ENCODE results near the gene EPN2. TPM values are rescaled to one million over a fixed set of nuclear protein-coding genes. Genes with fewer than 3 reads are reported as not detected.
A peak's percentile ranks its signal among the peaks of the same experiment; 100 is the strongest.
"Not testable (repeated sequence)": the region's sequence is repeated elsewhere in the genome, so short reads cannot be mapped to it uniquely, and the experiment has no call there.

The EPN2 gene
- total RNA-seq, 1 donor from 2014 or later: 74.5 TPM

- TF ChIP-seq, protein P1, sequence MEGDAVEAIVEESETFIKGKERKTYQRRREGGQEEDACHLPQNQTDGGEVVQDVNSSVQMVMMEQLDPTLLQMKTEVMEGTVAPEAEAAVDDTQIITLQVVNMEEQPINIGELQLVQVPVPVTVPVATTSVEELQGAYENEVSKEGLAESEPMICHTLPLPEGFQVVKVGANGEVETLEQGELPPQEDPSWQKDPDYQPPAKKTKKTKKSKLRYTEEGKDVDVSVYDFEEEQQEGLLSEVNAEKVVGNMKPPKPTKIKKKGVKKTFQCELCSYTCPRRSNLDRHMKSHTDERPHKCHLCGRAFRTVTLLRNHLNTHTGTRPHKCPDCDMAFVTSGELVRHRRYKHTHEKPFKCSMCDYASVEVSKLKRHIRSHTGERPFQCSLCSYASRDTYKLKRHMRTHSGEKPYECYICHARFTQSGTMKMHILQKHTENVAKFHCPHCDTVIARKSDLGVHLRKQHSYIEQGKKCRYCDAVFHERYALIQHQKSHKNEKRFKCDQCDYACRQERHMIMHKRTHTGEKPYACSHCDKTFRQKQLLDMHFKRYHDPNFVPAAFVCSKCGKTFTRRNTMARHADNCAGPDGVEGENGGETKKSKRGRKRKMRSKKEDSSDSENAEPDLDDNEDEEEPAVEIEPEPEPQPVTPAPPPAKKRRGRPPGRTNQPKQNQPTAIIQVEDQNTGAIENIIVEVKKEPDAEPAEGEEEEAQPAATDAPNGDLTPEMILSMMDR (IDR thresholded peaks at IDR 0.05; ENCODE audit: unreplicated experiment): no peak
- Mint-ChIP-seq H3K27me3 (ENCODE audit: unreplicated experiment) (peaks cover 3% of the 10 kb centered on the region), H3K9me3 (ENCODE audit: unreplicated experiment) (no peaks in the 10 kb centered on the region), H3K4me3 (ENCODE audit: unreplicated experiment) (no peak overlapping the region), H3K4me1 (ENCODE audit: unreplicated experiment) (peaks cover 34% of the 10 kb centered on the region), H3K27ac (ENCODE audit: unreplicated experiment) (no peak overlapping the region), H3K36me3 (ENCODE audit: low read depth, unreplicated experiment) (peaks cover 23% of the 10 kb centered on the region)
- DNase-seq (ENCODE audit: low spot score): no peak
Observed at GRCh38 chr17:19275457-19276127, 38.4 kb downstream of the EPN2 start.

DNA sequence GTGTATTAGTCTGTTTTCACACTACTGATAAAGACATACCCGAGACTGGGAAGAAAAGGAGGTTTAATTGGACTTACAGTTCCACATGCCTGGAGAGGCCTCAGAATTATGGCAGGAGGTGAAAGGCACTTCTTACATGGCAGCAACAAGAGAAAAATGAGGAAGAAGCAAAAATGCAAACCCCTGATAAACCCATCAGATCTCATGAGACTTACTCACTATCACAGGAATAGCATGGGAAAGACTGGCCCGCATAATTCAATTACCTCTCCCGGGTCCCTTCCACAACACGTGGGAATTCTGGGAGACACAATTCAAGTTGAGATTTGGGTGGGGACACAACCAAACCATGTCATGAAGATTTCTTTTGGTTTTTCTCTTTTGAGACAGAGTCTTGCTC is 41.1 kb downstream of the EPN2 start:
- Mint-ChIP-seq H3K4me1 (ENCODE audit: unreplicated experiment) (peaks cover 25% of the 10 kb centered on the region), H3K27ac (ENCODE audit: unreplicated experiment) (peak overlapping the region; percentile 32), H3K36me3 (ENCODE audit: low read depth, unreplicated experiment) (peaks cover 25% of the 10 kb centered on the region)
- H3K9me3 Mint-ChIP-seq (ENCODE audit: unreplicated experiment); H3K4me3 Mint-ChIP-seq (ENCODE audit: unreplicated experiment); H3K27me3 Mint-ChIP-seq (ENCODE audit: unreplicated experiment); DNase-seq (ENCODE audit: low spot score): not testable (repeated sequence)

DNA sequence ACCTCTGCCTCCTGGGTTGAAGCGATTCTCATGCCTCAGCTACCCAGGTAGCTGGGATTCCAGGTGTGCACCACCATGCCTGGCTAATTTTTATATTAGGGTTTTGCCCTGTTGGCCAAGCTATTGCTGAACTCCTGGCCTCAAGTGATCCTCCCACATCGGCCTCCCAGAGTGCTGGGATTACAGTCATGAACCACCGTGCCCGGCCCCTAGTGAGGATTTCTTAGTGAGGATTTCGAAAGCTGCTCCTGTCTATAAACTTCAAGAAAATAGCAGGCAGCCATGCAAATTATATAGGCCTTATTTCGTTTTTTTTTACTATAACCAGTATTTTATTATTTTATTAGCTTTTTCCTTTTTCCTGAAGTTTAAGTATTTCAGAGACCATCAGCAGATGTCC is 41.6 kb downstream of the EPN2 start:
- TF ChIP-seq, protein P1 (IDR thresholded peaks at IDR 0.05; ENCODE audit: unreplicated experiment): no peak
- Mint-ChIP-seq H3K36me3 (ENCODE audit: low read depth, unreplicated experiment) (peaks cover 26% of the 10 kb centered on the region), H3K4me1 (ENCODE audit: unreplicated experiment) (peaks cover 26% of the 10 kb centered on the region), H3K27ac (ENCODE audit: unreplicated experiment) (no peak overlapping the region), H3K27me3 (ENCODE audit: unreplicated experiment) (peaks cover 4% of the 10 kb centered on the region), H3K4me3 (ENCODE audit: unreplicated experiment) (no peak overlapping the region), H3K9me3 (ENCODE audit: unreplicated experiment) (no peaks in the 10 kb centered on the region)
- DNase-seq (ENCODE audit: low spot score): no peak

- Mint-ChIP-seq H3K4me1 (ENCODE audit: unreplicated experiment) (peaks cover 40% of the 10 kb centered on the region), H3K36me3 (ENCODE audit: low read depth, unreplicated experiment) (peaks cover 31% of the 10 kb centered on the region), H3K9me3 (ENCODE audit: unreplicated experiment) (no peaks in the 10 kb centered on the region), H3K4me3 (ENCODE audit: unreplicated experiment) (no peak overlapping the region), H3K27ac (ENCODE audit: unreplicated experiment) (no peak overlapping the region), H3K27me3 (ENCODE audit: unreplicated experiment) (peaks cover 10% of the 10 kb centered on the region)
- DNase-seq (ENCODE audit: low spot score): no peak
- TF ChIP-seq, protein P1 (IDR thresholded peaks at IDR 0.05; ENCODE audit: unreplicated experiment): no peak
Observed at GRCh38 chr17:19281161-19281560, 44.0 kb downstream of the EPN2 start.

DNA sequence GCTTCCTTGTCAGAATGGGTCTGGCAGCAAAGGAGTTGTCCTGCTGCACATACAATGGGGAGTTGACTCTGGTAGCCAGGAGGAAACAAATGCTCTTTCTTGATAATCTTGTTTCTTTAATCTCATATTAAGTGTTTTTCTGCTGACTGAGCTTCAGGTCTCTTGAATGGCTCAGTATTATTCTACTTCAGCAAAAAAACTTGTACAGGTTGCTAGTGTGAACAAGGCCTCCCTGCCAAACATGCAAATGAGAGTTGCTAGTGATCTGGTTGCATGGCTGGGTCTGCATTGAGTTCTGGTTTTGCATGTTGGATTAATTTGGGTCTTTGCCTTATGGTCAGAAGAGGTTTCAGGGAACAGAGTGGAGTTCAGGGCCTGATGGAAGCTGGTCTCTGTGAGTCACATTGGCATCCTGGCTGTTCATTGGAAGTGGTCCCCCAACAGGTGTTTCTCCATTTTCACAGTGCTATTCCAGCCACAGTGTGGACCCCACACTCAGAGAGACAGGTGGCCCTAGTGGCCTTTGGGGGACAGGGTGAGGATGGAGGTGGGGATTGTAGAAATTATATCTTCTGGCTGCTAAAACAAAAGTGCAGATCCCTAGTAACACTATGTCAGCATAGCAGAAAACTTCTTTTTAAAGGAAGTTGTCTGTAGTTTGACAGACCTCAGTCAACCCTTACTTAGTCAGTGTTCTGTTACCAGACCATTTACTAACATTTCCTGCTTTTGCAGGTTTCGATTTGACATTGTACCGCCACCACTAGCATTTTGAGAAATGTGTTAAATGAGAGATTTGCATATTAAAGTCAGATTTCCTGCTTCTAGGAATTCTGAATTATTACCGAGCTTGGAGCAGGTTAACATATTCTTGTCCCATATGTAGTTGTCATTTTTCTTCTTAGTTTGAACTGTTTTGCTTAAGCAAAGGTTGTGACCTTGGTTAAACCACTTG is 47.1 kb downstream of the EPN2 start:
- H3K4me3 Mint-ChIP-seq (ENCODE audit: unreplicated experiment): no peak overlapping the region
- peaks cover 41% of the 10 kb centered on the region for H3K4me1 Mint-ChIP-seq (ENCODE audit: unreplicated experiment)
- peaks cover 38% of the 10 kb centered on the region for H3K36me3 Mint-ChIP-seq (ENCODE audit: low read depth, unreplicated experiment)
- no peak for DNase-seq (ENCODE audit: low spot score)
- peaks cover 11% of the 10 kb centered on the region for H3K27me3 Mint-ChIP-seq (ENCODE audit: unreplicated experiment)
- TF ChIP-seq, protein P1 (IDR thresholded peaks at IDR 0.05; ENCODE audit: unreplicated experiment): no peak
- no peaks in the 10 kb centered on the region for H3K9me3 Mint-ChIP-seq (ENCODE audit: unreplicated experiment)
- H3K27ac Mint-ChIP-seq (ENCODE audit: unreplicated experiment): peak overlapping the region; percentile 36
